ENCODE results near the gene ZBTB7C.

ZBTB7C gene

GRCh38 chr18:48385596-48385995, 23.6 kb downstream of the ZBTB7C start:
- H3K27me3 ChIP-seq = peaks cover 98% of the 10 kb centered on the region
- H3K27ac ChIP-seq = no peak overlapping the region
- H3K9me3 ChIP-seq = no peaks in the 10 kb centered on the region
- no peak for TF ChIP-seq CTCF (IDR thresholded peaks at IDR 0.05)
- no peaks in the 10 kb centered on the region for H3K4me1 ChIP-seq (ENCODE audit: control insufficient read depth in 1 of 2, insufficient read depth in 1 of 2, low read depth in 1 of 2, low read length in 1 of 2)
- no peak overlapping the region for H3K4me3 ChIP-seq (ENCODE audit: low read depth in 1 of 2, low read length in 1 of 2)
- H3K36me3 ChIP-seq = no peaks in the 10 kb centered on the region

DNA sequence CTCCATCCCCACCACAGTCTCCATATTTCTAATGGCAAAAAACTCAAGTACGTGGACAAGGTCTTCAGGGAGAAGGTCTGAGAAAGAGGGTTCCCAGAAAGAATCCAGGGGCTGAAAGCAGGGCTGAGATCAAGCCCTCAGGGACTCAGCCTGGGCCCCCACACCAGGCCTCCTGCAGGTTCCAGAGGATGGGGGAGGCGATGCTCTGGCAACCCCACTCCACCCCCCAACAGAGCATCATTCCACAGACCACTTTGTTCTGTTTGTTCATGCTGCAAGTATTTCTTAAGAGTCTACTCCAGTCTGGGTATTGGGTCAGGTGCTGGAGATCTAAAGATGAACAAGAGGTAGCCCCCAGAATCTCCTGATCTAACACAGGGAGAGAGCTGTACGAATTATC, 32.2 kb downstream of the ZBTB7C start:
- no peak for TF ChIP-seq CTCF (IDR thresholded peaks at IDR 0.05)
- no peaks in the 10 kb centered on the region for H3K36me3 ChIP-seq
- H3K4me3 ChIP-seq (ENCODE audit: low read depth in 1 of 2, low read length in 1 of 2) = no peak overlapping the region
- H3K27ac ChIP-seq = no peak overlapping the region
- H3K9me3 ChIP-seq = no peaks in the 10 kb centered on the region
- H3K4me1 ChIP-seq (ENCODE audit: control insufficient read depth in 1 of 2, insufficient read depth in 1 of 2, low read depth in 1 of 2, low read length in 1 of 2) = no peaks in the 10 kb centered on the region
- H3K27me3 ChIP-seq = peaks cover 78% of the 10 kb centered on the region

- Histone ChIP-seq H3K27ac (no peak overlapping the region), H3K27me3 (peaks cover 73% of the 10 kb centered on the region), H3K9me3 (no peaks in the 10 kb centered on the region), H3K36me3 (no peaks in the 10 kb centered on the region), H3K4me1 (ENCODE audit: control insufficient read depth in 1 of 2, insufficient read depth in 1 of 2, low read depth in 1 of 2, low read length in 1 of 2) (no peaks in the 10 kb centered on the region), H3K4me3 (ENCODE audit: low read depth in 1 of 2, low read length in 1 of 2) (no peak overlapping the region)
- no peak for TF ChIP-seq CTCF (IDR thresholded peaks at IDR 0.05)
Measured at GRCh38 chr18:48376406-48376805, 32.8 kb downstream of the ZBTB7C start.

DNA sequence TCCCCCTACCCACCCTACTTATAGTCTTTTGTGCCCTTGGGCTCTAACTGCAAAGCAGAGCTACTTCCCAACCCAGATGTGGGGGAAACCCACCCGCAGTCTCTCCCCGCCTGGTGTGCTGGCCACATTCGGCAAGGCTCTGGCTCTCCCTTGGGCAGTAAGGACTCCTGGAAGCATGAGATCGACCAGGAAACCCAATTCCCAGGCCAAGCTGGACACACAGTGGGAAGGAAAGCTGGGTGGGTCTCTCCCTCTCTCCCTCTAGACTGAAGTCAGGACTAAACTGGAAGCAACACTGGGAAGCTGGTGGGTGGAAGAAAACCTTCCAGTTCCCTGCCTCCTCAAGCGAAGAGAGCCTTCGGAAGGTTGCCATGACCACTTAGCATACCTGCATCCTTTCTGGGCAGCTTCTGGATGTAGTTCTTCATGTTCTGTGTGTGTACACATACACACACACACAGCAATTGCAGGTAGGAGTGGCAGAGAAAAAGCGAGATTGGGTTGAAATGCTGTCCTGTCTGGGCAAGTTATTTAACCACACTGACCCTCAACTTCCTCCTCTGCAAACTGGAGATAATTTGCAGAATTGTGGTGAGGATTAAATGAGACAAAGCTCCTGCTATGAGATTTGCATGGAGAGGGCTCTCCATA, 33.9 kb downstream of the ZBTB7C start:
- peaks cover 61% of the 10 kb centered on the region for H3K27me3 ChIP-seq
- H3K36me3 ChIP-seq = no peaks in the 10 kb centered on the region
- TF ChIP-seq CTCF (IDR thresholded peaks at IDR 0.05) = no peak
- H3K27ac ChIP-seq = no peak overlapping the region
- no peaks in the 10 kb centered on the region for H3K9me3 ChIP-seq
- H3K4me1 ChIP-seq (ENCODE audit: control insufficient read depth in 1 of 2, insufficient read depth in 1 of 2, low read depth in 1 of 2, low read length in 1 of 2) = no peaks in the 10 kb centered on the region
- no peak overlapping the region for H3K4me3 ChIP-seq (ENCODE audit: low read depth in 1 of 2, low read length in 1 of 2)

DNA sequence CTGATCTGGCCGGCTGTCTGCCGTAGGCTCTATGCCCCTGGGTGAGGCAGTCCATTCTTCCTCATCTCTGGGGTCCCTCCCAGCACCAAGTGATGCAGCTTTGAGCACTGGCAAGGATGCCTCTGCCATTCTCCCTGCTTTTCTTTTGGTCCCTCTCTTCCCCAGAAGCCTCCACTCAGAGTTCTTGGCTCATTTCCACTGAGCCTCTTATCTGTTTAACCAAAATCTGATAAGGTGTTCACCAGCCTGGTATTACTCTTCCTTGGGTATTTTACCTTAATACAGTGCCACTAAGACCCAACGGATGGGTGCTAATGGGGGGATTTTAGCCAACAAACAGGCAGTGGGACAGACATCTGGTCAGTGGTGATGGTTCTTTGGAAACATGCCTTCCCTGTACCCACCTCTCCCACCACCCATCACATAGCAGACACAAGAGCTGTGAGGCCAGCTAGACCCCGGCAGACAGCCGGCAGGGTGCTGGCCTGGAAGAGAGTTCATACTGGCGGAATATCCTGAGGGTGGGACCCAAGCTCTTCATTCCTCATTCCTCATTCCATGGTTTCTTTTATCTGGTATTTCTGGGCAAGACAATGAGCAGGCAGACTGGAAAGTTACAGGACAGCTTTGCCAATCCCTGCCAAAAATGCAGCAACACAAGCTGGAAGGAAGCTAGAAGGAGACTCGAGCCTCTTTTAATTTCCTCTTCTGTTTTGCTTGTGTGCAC, 34.6 kb downstream of the ZBTB7C start:
- Histone ChIP-seq H3K9me3 (no peaks in the 10 kb centered on the region), H3K27ac (no peak overlapping the region), H3K4me1 (ENCODE audit: control insufficient read depth in 1 of 2, insufficient read depth in 1 of 2, low read depth in 1 of 2, low read length in 1 of 2) (no peaks in the 10 kb centered on the region), H3K36me3 (no peaks in the 10 kb centered on the region), H3K4me3 (ENCODE audit: low read depth in 1 of 2, low read length in 1 of 2) (no peak overlapping the region), H3K27me3 (peaks cover 60% of the 10 kb centered on the region)
- no peak for TF ChIP-seq CTCF (IDR thresholded peaks at IDR 0.05)

All from neutrophil (primary cell).